ES-I3 (cell line): ENCODE measurements around the gene DCC.

Experiments
- H3K36me3 ChIP-seq: 2 replicates; pipeline ENCODE4 v1.6.1; 2013; ENCODE audit warnings: mild to moderate bottlenecking, low read length, control low read depth, moderate library complexity; ENCODE audit not compliant: insufficient read depth
- H3K4me1 ChIP-seq: 2 replicates; pipeline ENCODE4 v1.6.1; 2013; ENCODE audit warnings: mild to moderate bottlenecking, control low read depth, low read length; ENCODE audit not compliant: insufficient read depth
- H3K9ac ChIP-seq: 2 replicates; pipeline ENCODE4 v1.6.1; 2013; ENCODE audit warnings: low read depth, mild to moderate bottlenecking, low read length, moderate library complexity
- H3K9me3 ChIP-seq: 2 replicates; pipeline ENCODE4 v1.6.1; 2013; ENCODE audit warnings: mild to moderate bottlenecking, low read length, moderate library complexity; ENCODE audit not compliant: control insufficient read depth, insufficient read depth

Gene DCC

DNA sequence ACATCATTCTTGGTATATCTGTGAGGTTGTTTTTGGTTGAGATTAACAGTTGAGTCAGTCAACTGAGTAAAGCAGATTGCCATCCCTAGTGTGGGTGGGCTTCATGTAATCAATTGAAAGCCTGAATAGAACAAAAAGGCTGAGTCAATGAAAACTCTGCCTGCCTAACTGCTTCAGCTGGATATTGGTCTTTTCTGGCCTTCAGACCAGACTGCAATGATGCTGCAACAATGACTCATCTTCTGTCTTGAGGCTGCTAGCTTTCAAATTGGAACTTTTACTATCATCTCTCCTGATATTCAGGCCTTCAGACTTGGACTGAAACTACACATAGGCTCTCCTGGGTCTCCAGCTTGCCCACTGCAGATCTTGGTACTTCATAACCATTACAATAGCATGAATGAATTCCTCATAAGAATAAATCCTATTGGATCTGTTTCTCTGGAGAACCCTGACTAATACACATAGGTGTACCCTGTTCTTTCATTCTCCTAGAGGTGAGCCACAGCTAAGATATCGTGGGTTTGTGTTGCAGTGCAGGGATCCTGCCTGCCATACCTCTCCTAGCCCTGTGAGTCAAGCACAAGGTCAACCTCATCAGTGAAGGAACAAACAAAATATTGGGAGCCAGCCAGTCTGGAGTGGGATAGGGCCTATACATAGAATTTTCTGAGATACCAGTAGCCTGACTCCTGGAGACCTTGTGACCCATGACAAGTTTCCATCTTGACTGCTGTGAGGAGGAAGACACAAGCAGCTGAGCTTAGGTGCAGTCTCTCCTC is 473.8 kb downstream of the DCC start:
- Histone ChIP-seq H3K9ac (no peak overlapping the region), H3K36me3 (no peaks in the 10 kb centered on the region), H3K9me3 (no peaks in the 10 kb centered on the region; the same call in 1 of the 2 replicates), H3K4me1 (no peaks in the 10 kb centered on the region)

DNA sequence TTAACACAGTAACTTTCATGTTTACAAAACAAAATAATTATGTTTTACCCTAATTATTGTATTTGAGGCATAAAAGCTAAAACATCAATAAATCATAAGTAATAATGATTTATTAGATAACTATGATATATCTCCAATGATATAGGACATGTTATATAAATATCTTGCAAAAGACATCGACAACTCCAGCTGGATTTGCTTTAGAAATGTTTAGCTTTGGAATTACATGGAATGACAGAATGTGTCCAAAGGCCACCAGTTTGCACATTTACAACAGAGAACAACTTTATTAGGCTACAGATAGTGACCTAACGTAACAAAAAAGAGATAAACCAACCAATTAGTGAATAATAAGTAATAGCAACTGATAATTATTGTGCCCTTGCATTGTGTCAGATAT is 475.7 kb downstream of the DCC start:
- Histone ChIP-seq H3K4me1 (no peaks in the 10 kb centered on the region), H3K9me3 (no peaks in the 10 kb centered on the region), H3K9ac (no peak overlapping the region), H3K36me3 (no peaks in the 10 kb centered on the region)

DNA sequence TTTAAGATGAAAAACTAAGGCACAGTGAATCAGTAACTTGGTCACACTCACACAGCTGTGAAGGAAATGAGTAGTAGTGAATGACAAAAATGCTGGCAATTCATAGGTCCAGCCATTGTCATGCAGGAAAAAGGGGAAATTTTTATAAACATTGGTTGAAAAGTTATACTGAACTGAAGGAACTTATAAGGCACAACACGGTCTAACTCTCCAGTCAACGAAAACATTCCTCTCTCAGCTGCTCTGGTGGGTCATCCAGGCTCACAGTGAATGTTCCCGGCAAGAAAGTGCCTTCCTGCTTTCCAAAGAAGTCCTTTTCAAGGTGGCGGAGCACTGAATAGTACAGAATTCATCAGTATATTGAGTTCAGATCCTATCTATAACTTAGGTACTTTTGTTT is 476.1 kb downstream of the DCC start:
- Histone ChIP-seq H3K36me3 (no peaks in the 10 kb centered on the region), H3K9me3 (no peaks in the 10 kb centered on the region), H3K4me1 (no peaks in the 10 kb centered on the region), H3K9ac (no peak overlapping the region)

DNA sequence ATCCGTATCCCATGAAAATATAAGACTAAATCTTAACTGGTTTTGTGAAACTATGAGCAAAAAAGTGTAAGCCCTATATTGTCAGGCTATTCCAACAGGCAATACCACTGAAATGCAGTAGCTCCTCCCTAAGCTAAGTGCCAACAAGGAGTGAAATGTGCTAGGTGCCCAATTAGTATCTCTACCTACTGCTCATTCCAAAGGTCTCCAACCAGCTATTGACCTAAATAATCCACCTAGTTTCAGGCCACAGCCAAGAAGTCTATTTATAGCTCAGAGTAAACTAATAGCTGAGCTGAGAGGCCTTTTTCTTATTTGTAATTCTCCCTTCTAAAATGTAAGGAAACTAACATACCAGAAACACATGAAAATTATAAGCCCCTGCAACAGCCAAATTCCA is 482.2 kb downstream of the DCC start:
- H3K9me3 ChIP-seq, result no peaks in the 10 kb centered on the region
- no peaks in the 10 kb centered on the region for H3K36me3 ChIP-seq
- H3K9ac ChIP-seq, result no peak overlapping the region
- H3K4me1 ChIP-seq, result no peaks in the 10 kb centered on the region

DNA sequence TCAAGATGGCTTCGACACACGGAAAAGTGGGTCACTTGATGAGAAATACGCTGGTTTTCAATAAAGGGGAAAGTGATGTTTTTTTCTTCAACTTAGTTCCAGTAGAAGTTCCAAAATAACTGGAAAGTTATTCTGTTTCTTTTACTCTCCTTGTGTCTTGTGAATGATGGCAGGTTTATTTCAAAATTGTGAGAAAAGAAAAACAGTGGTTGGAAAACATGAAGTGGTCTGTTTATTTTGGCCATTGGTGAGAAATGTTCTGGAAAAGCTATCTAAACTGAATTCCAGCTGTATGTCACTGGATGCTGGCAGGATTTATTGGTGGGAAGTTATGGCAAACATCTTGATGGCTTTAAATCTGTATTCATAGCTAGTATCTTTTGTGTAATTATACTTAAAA is 484.1 kb downstream of the DCC start:
- Histone ChIP-seq H3K4me1 (no peaks in the 10 kb centered on the region), H3K36me3 (no peaks in the 10 kb centered on the region), H3K9me3 (no peaks in the 10 kb centered on the region), H3K9ac (no peak overlapping the region)

DNA sequence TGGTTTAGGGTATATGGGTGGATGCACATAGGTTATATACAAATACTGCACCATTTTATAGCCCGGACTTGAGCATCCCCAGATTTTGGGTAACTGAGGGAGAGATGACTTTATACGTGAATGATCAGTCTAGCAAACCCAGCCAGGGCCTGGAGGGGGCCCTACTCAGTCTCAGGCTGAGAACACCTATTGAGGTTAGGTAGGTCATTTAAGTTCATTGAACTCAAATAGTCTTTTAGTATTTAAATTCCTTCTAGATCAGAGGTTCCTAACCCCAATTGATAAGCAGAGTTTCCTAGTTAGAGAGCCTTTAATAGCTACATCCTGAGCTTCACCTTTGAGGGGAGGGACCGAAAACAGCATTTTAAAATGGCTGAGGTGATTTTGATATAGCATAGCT is 487.0 kb downstream of the DCC start:
- Histone ChIP-seq H3K9me3 (no peaks in the 10 kb centered on the region), H3K4me1 (no peaks in the 10 kb centered on the region), H3K36me3 (no peaks in the 10 kb centered on the region), H3K9ac (no peak overlapping the region)

DNA sequence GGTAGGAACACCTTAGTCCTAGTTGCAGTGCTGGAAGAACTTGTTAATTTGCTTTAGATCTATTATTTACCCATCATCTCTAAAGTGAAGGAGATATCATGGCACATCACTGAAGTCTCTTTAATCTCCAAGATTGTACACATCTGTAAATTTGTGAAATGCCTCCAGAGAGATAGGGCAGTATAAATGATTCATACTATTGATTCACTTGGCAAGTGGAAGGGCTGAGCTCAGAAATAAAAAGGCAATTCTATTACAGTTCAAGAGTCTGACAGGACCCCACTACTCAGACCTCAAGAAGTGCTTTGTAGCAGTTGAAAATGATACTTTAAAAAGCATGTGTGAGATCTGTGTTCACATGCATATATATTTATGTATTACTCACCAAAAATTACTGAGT is 489.3 kb downstream of the DCC start:
- H3K9me3 ChIP-seq, result no peaks in the 10 kb centered on the region
- H3K9ac ChIP-seq, result no peak overlapping the region
- H3K36me3 ChIP-seq, result no peaks in the 10 kb centered on the region
- no peaks in the 10 kb centered on the region for H3K4me1 ChIP-seq

DNA sequence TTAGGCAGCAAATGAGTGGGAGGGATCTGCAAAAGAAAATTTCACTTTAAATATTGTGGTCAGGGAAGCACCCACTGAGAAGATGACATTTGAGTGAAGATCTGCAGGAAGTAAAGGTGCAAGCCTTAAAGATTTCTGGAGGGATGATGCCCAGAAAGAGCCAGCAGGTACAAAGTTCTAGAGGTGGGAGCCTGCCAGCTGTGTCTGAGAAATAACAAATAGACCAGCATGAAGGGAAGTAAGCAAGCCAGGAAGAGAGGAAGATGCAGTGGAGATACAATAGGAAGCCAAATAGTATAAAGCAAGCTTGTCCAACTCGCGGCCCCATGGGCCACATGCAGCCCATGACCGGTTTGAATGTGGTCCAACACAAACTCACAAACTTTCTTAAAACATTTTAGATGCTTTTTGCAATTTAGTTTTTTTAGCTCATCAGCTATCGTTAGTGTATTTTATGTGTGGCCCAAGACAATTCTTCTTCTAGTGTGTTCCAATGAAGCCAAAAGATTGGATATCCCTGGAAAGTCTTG is 489.9 kb downstream of the DCC start:
- no peak overlapping the region for H3K9ac ChIP-seq
- H3K9me3 ChIP-seq, result no peaks in the 10 kb centered on the region
- no peaks in the 10 kb centered on the region for H3K4me1 ChIP-seq
- H3K36me3 ChIP-seq, result no peaks in the 10 kb centered on the region

DNA sequence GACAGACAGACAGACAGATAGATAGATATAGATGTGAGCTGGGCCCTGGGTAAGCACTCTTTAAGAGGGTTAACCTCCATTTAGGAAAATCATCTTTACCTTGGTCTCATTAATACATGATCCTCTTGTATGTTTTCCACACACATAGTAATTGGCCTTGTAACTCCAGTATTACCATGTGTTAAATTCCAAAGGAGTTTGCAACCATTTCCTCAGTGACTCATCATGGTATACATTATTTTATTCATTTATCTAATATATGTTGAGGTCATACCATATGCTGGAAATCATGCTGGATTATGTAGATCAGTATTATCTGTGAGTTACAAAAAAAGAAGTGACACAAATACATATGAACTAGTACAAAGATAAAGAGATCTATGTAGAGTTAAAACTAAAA is 504.3 kb downstream of the DCC start:
- Histone ChIP-seq H3K9me3 (no peaks in the 10 kb centered on the region), H3K36me3 (no peaks in the 10 kb centered on the region), H3K9ac (no peak overlapping the region), H3K4me1 (no peaks in the 10 kb centered on the region)

DNA sequence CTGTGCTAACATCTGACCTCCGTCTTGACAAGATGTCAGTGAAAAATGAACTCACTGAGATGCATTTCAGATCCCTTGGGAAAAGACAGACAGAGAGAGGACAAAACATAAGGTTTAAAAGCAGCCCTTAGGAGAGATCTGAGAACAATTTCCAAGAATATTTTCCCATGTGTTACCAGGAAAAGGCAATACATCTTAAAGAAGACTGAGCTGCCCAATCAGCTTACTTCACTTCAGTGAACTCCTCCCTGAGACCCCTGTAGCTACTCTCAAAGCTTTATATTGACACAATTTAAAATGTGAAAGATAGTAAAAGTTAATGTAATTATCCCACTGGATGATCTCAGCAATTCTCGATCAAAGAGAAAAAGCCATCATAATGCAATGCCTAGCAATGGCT is 505.0 kb downstream of the DCC start:
- no peaks in the 10 kb centered on the region for H3K4me1 ChIP-seq
- H3K36me3 ChIP-seq, result no peaks in the 10 kb centered on the region
- H3K9ac ChIP-seq, result no peak overlapping the region
- no peaks in the 10 kb centered on the region for H3K9me3 ChIP-seq

DNA sequence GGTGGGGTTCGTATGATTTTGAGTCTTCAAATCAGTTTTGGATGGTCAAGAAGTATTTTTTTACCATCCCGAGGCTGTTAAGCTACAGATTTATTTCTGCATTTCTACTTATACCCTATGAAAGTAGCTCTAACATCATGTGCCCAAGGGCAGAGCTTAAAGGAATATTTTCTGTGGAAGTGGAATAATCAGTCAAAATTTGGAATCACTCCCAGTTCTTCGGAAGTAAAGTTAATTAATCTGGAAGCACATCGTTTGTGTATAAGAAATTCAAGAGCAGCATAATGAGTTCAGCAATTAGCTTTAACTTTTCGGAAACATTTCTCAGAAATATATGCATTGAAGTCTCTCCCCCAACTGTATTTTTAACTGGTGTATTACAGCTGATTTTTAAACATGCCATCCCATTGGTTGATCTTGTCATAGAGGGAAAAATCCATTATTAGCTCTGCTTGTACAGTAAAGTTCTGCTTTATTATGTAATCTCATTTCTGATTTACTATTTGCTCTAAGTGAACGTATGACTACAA is 510.1 kb downstream of the DCC start:
- Histone ChIP-seq H3K9me3 (no peaks in the 10 kb centered on the region), H3K9ac (no peak overlapping the region), H3K4me1 (no peaks in the 10 kb centered on the region), H3K36me3 (no peaks in the 10 kb centered on the region)

DNA sequence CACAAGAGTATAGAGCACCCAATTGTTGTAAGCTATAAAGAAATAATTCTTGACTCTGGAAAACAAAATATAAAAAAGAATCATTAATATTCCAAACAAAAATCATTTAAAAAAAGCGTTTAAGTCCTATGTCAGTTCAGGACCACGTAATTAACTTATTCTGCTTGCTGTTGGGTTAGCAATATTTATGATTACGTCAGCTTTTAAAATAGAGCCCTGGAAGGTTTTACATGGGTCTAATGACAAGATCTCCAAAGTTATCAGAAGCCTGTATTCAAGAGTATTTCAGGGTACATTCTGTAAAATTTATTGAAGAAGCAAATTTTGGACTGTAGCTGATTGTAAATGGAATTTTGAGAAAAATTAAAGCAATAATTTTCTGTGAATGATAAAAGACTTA is 521.6 kb downstream of the DCC start:
- H3K9ac ChIP-seq, result no peak overlapping the region
- no peaks in the 10 kb centered on the region; the same call in 1 of the 2 replicates for H3K9me3 ChIP-seq
- H3K36me3 ChIP-seq, result no peaks in the 10 kb centered on the region
- H3K4me1 ChIP-seq, result no peaks in the 10 kb centered on the region

DNA sequence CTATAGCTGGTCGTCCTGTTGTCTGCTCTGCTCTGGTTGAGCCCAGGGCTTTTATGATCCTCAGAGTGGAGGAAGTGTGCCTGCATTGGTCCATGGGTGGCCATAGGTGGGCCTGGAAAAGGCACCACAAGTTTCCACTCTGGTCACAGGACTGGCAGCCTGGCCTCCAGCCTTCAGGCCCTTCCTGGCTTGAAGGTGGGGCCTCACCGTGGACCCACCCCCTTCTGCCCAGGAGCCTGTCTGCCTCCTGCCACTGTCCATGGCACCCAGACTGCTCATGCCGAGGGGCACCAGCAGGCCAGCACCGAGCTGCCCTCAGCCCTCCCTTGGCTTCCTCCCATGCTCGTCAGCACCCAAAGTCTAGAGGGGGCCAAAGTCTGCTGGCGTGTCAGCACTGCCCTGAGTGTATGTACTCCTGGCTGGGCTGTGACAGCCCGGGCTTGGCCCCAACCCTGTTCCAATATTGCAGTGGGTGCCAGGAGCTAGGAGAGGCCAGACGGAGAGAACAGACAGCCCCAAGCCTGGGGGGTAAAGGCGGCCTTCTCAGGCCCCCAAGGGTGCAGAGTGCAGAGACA is 529.4 kb downstream of the DCC start:
- Histone ChIP-seq H3K4me1 (no peaks in the 10 kb centered on the region), H3K9ac (no peak overlapping the region), H3K9me3 (no peaks in the 10 kb centered on the region; the same call in 1 of the 2 replicates), H3K36me3 (no peaks in the 10 kb centered on the region)

DNA sequence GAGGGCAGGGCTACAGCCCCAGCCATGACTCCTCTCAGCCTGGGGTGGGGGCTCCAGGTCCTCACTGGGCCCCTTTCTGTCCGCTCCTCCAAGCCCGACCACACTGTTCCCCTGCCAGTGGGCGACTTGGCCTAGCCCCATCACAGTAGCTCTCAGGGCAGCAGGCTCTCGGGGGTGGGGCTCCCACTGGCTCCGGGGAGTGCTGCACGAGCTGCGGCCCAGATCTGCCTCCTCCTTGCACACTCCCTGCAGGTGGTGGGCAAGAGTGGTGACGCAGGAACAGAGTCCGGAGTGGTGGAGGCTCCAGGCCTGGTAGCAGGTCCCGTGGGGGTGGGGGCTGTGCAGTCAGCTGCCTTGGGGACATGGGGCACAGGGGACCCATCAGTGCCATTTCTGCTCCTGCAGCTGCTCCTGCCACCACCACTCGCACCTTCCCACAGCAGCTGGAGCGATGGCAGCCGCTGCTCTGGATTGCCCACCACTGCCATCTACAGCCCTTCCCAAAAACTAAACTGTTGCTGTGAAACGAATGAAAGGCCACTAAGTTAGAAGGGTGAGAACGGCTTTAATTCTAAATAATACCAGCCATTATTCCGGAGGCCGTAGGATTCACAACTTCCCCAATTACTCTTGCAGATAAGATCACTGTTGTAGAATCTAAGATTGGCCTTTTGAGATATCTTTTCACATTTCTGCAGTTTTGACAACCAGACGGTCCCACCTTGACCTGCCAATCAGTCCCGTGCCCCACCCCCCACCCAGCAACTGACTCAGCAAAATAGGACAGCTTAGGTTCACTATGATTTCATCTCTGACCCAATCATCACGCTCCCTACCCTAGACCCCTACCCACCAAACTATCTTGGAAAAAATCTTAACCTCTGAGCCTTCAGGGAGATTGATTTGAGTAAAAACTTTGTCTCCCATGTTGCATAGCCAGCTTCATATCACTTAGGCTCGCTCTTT is 530.2 kb downstream of the DCC start:
- Histone ChIP-seq H3K9me3 (no peaks in the 10 kb centered on the region; the same call in 1 of the 2 replicates), H3K36me3 (no peaks in the 10 kb centered on the region), H3K4me1 (no peaks in the 10 kb centered on the region), H3K9ac (no peak overlapping the region)
